DND-41 (cell line): ENCODE results near the gene NEU2.

Source experiments
- ATAC-seq: fragments of 200-7000 bp; cut with Tn5 transposase; 3 replicates; pipeline ENCODE4 v1.9.1; 2021; ENCODE audit warnings: low read depth; ENCODE audit not compliant: insufficient read depth
- DNase-seq: peaks from one replicate; pipeline ENCODE4 v3.0.0-alpha.2; 2020
- H2AFZ ChIP-seq: 2 replicates; pipeline ENCODE4 v1.6.0; 2012; ENCODE audit warnings: low read depth, low read length
- H3K27ac ChIP-seq: 2 replicates; pipeline ENCODE4 v1.5.1; 2012; ENCODE audit warnings: low read length, inconsistent platforms
- H3K27me3 ChIP-seq: fragments of 200-600 bp; sonication (generic); 2 replicates; pipeline ENCODE4 v1.6.0; 2012; ENCODE audit warnings: low read length, mild to moderate bottlenecking, inconsistent platforms; ENCODE audit not compliant: insufficient read depth, poor library complexity
- H3K36me3 ChIP-seq: 2 replicates; pipeline ENCODE4 v1.5.1; 2012; ENCODE audit warnings: low read length, inconsistent platforms; ENCODE audit not compliant: insufficient read depth
- H3K4me1 ChIP-seq: 2 replicates; pipeline ENCODE4 v1.5.1; 2012; ENCODE audit warnings: mild to moderate bottlenecking, low read length; ENCODE audit not compliant: insufficient read depth
- H3K4me2 ChIP-seq: 2 replicates; pipeline ENCODE4 v1.6.0; 2012; ENCODE audit warnings: mild to moderate bottlenecking, moderate library complexity, low read length, inconsistent platforms; ENCODE audit not compliant: insufficient read depth
- H3K4me3 ChIP-seq, 2 experiments: fragments of 200-600 bp in 1 of 2; shearing (Covaris generic) in 1 of 2; 2 replicates each; pipeline ENCODE4 v1.5.1; 2012 to 2016; ENCODE audit warnings: inconsistent platforms in 2 of 2, low read length in 2 of 2, mild to moderate bottlenecking in 2 of 2, low read depth in 1 of 2, moderate library complexity in 1 of 2
- H3K79me2 ChIP-seq: 2 replicates; pipeline ENCODE4 v1.6.0; 2012; ENCODE audit warnings: low read length, inconsistent platforms; ENCODE audit not compliant: insufficient read depth
- H3K9ac ChIP-seq: 2 replicates; pipeline ENCODE4 v1.6.0; 2012; ENCODE audit warnings: low read depth, mild to moderate bottlenecking, inconsistent platforms, low read length, moderate library complexity
- H3K9me3 ChIP-seq: 2 replicates; pipeline ENCODE4 v1.5.1; 2012; ENCODE audit warnings: low read length, moderate library complexity, mild to moderate bottlenecking, inconsistent platforms; ENCODE audit not compliant: insufficient read depth, severe bottlenecking
- H4K20me1 ChIP-seq: 2 replicates; pipeline ENCODE4 v1.6.0; 2012; ENCODE audit warnings: low read length; ENCODE audit not compliant: insufficient read depth
- EZH2 ChIP-seq: IDR thresholded peaks from 3 replicates; pipeline ENCODE4 v1.6.1; 2012; ENCODE audit warnings: borderline replicate concordance, low read depth, mild to moderate bottlenecking, moderate library complexity, low read length, inconsistent platforms; ENCODE audit not compliant: severe bottlenecking
- TF ChIP-seq, protein P1 (sequence below): IDR thresholded peaks from 2 replicates; pipeline ENCODE4 v1.5.1; 2012; ENCODE audit warnings: borderline replicate concordance, low read length, moderate library complexity, mild to moderate bottlenecking; ENCODE audit not compliant: poor library complexity, severe bottlenecking; ENCODE audit errors: extremely low read depth

The NEU2 gene

DNA sequence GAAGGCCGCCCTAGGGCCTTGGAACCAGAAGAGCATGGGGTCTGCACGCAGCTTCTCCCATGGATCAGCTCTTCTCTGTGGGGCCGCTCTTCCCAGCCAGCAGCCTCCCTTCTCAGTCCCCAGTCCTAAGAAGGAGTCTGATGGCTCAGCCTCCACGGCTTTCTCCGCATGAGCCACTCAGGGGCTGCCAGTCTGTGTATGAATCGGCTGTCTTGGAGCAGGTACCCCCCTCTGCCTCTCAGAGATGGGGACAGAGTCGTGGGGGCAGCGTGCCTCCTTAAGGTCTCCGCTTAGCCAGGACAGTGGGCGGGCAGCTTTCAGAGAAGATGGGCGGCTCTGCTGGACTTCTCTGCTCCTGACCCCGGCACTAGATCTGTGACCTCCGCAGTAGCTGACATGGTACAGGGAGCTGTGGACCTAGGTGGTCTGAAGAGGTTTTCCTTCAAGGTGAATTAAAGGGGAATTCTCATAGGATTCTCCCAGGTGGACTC, 49.3 kb downstream of the NEU2 start:
- Histone ChIP-seq H4K20me1 (peaks cover 56% of the 10 kb centered on the region), H3K9me3 (no peaks in the 10 kb centered on the region), H3K9ac (no peak overlapping the region), H3K27ac (peak overlapping the region; percentile 56), H3K36me3 (peaks cover 39% of the 10 kb centered on the region), H3K4me2 (no peak overlapping the region), H2AFZ (no peak overlapping the region), H3K27me3 (no peaks in the 10 kb centered on the region), H3K4me1 (peaks cover 34% of the 10 kb centered on the region), H3K4me3 (no peak overlapping the region), H3K79me2 (peaks cover 9% of the 10 kb centered on the region)
- DNase-seq (no peak), ATAC-seq (no peak)
- TF ChIP-seq, protein P1, sequence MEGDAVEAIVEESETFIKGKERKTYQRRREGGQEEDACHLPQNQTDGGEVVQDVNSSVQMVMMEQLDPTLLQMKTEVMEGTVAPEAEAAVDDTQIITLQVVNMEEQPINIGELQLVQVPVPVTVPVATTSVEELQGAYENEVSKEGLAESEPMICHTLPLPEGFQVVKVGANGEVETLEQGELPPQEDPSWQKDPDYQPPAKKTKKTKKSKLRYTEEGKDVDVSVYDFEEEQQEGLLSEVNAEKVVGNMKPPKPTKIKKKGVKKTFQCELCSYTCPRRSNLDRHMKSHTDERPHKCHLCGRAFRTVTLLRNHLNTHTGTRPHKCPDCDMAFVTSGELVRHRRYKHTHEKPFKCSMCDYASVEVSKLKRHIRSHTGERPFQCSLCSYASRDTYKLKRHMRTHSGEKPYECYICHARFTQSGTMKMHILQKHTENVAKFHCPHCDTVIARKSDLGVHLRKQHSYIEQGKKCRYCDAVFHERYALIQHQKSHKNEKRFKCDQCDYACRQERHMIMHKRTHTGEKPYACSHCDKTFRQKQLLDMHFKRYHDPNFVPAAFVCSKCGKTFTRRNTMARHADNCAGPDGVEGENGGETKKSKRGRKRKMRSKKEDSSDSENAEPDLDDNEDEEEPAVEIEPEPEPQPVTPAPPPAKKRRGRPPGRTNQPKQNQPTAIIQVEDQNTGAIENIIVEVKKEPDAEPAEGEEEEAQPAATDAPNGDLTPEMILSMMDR, result no peak
- no peak for TF ChIP-seq EZH2

DNA sequence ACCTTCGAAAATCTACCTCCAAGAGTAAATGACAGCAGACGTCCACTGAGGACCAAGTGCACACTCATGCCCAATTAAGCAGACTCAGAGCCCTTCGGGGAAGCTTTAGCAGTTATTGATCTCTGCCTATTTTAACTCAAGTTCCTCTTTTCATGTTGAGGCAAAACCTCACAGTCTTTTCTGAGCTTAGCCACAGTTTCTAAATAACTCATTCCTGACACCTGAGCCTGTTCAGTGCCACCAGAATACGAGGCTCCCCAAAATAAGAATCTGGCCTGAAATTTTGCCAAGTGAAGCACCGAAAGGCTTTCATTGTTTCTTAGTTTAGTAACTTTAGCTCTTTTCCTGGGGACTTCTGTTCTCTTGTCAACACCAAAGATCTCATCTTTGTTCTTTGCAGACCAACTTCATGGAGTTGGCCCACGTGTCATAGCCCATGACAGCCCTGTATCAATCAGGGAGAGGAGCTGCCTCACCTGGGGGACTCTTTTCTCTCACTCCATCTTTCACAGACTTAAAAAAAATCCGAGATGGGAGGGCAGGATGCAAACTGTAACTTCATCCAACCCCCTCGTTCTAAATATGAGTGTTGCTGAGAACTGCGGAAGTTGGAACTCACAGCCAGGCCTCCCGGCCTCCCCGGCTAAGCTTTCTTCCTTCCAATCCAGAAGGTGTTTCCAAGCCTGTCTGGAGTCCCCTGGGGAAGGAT, 49.9 kb downstream of the NEU2 start:
- Histone ChIP-seq H3K79me2 (peaks cover 9% of the 10 kb centered on the region), H3K27me3 (no peaks in the 10 kb centered on the region), H3K9ac (no peak overlapping the region), H3K4me1 (peaks cover 29% of the 10 kb centered on the region), H3K9me3 (no peaks in the 10 kb centered on the region), H3K27ac (no peak overlapping the region), H4K20me1 (peaks cover 56% of the 10 kb centered on the region), H3K4me3 (no peak overlapping the region), H2AFZ (no peak overlapping the region), H3K4me2 (no peak overlapping the region), H3K36me3 (peaks cover 39% of the 10 kb centered on the region)
- TF ChIP-seq, protein P1, result no peak
- ATAC-seq, result no peak
- DNase-seq, result no peak

DNA sequence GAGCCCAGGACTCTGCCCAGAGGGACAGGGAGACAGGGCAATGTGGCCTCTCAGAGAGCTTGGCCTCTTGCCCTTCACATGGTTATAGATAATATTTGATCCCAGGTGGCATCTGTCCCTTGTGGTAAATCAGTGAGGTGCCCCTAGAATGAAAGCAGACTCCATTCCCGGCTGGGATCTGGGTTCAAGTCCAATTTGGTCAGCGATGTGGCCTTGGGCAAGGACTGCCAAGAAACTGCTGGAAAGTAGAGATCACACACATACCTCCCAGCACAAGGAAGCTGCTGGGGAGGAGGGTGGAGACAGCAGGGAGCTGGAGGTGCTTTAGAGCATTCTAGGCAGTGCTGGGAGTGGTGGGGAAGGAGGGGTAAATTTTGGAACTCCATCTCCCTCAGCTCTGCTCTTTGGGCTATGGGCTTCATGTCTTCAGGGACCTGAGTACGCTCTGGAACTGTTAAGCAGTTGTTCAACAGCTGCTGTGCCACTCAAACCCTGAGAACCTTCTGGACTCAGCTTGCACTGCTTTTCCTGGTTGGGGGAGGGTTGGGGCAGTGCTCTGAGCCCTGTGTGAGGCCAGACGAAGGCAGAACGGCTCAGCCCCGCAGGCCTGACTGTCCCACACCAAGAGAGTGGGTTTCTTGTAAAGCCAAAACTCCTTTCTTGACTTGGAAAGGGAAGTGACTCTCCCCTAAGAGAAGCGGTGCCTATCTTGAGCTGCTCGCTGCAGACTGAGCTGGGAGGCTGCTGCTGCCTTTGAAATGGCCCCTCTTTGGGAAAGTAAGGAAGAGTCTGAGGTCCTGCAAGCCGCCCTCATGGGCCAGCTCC, 50.7 kb downstream of the NEU2 start:
- H3K36me3 ChIP-seq, result peaks cover 40% of the 10 kb centered on the region
- no peak overlapping the region for H3K4me2 ChIP-seq
- peaks cover 52% of the 10 kb centered on the region for H4K20me1 ChIP-seq
- no peak overlapping the region for H2AFZ ChIP-seq
- TF ChIP-seq, protein P1, result no peak
- H3K9ac ChIP-seq, result no peak overlapping the region
- DNase-seq (no peak), ATAC-seq (no peak)
- H3K27ac ChIP-seq, result no peak overlapping the region
- H3K4me1 ChIP-seq, result peaks cover 29% of the 10 kb centered on the region
- no peaks in the 10 kb centered on the region for H3K9me3 ChIP-seq
- H3K79me2 ChIP-seq, result peaks cover 9% of the 10 kb centered on the region
- no peak overlapping the region for H3K4me3 ChIP-seq
- no peaks in the 10 kb centered on the region for H3K27me3 ChIP-seq
